GM21723 (cell line): ENCODE results near the gene GLI1.
A peak's percentile ranks its signal among the peaks of the same experiment; 100 is the strongest.

Experiments used
- ATAC-seq: cut with Tn5 transposase; IDR thresholded peaks from one replicate; pipeline ENCODE4 v1.9.1; 2021; ENCODE audit warnings: mild to moderate bottlenecking, moderate library complexity; ENCODE audit not compliant: unreplicated experiment

Gene GLI1

GRCh38 chr12:57460841-57461275 lies 1.3 kb downstream of the GLI1 start:
- no peak for ATAC-seq

- ATAC-seq = no peak
These were observed 1.8 kb downstream of the GLI1 start for GRCh38 chr12:57461276-57461916.

DNA sequence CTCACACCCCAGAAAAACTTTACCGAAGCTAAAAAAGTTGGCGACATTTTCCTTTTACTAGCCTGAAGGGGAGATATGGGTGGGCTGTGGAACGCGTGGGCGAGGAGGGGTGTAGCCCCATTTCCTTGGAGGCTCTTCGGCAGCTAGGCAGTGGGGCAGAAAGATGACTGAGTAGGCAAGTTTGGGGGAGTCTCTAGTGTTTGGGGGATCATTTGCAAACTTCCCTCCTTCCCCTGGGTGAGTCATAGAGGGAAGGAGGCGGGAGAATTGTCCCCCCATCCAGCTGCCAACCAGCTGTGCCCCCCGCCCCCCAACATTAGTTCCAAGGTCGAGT lies 2.3 kb downstream of the GLI1 start:
- no peak for ATAC-seq

DNA sequence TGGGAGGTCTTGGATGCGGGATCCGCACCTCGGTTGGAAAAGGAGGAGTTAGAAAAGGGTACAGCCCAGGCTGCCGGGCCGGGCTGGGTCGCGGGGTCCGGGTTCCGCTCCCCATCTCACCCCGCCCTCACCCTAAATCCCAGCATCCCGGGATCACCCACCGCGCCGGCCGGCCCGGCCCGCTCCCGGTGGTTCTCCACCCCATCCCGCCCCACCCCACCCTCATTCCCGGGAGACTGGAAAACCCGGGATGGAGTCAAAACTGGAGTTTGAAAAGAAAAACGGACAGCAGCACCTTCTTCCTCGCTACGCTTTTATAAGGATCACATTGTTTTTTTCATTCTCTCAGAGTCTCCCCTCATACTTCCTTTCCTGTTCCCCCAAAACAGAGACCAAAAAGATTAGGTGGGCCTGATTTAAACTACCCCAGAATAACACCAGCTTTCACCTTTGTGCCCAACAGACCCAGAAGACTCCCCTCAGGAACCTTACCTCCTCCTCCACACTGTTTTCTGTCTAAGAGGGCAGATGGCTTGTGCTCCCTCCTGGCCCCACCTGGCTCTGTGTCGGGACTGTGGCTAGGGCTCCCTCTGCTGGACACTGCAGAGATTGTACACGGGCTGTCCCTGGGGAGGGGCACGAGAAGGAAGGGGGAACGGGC lies 2.8 kb downstream of the GLI1 start:
- ATAC-seq = peak; percentile 71

DNA sequence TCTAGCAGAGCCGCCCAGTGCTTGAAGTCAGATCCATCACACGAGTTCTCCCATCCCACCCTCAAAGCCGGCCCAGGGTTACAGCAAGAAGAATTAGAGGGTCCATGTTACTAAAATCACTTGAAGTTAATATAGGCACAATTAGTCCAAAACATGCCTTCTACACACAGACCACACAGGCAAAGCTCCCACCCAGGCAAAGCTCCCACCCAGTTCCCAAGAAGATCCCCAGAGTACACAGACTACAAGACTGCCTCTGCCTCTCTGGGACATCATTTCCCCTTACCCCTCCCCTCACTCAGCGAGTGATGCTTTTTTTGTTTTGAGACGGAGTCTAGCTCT lies 3.3 kb downstream of the GLI1 start:
- ATAC-seq = no peak

- ATAC-seq = no peak
These were observed 5.0 kb downstream of the GLI1 start for GRCh38 chr12:57464569-57464968.

DNA sequence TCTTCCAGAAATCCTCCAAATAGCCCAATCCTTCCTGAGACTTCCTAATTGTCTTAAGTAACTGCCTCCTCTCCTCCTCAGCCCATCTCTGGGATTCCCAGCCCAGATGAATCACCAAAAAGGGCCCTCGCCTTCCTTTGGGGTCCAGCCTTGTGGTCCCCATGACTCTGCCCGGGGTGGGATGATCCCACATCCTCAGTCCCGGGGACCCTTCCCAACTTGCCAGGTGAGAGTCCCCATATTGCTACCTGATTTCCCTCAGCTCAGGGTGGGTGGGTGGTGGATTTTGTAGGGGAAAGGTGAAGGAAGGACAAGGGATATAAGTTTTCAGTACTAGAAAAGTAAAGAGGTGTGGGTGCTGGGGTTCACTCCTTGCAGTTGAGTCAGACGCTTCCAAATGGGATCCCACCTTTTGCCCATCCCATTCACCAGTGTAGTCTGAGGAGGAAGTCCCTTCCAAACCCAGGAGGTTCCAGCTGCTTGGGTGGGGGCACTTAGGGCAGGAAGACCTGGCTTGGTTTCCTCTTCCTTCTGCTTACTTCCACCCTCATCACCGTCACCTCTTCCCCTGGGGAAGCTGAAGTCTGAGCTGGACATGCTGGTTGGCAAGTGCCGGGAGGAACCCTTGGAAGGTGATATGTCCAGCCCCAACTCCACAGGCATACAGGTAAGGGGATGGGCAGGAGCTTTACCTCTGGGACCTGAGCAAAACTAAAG lies 5.6 kb downstream of the GLI1 start:
- no peak for ATAC-seq

GRCh38 chr12:57465747-57466505 lies 6.3 kb downstream of the GLI1 start:
- ATAC-seq = no peak

- no peak for ATAC-seq
These were observed 7.8 kb downstream of the GLI1 start for GRCh38 chr12:57467212-57467874.

DNA sequence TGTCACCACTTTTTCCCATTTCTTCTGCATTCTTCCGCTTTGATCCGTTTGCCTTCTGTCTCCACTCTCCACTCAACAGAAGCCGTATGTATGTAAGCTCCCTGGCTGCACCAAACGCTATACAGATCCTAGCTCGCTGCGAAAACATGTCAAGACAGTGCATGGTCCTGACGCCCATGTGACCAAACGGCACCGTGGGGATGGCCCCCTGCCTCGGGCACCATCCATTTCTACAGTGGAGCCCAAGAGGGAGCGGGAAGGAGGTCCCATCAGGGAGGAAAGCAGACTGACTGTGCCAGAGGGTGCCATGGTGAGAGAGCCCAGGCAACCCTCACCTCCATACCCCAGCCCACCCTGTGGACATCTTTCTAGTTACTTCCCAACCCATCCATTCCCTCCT lies 8.3 kb downstream of the GLI1 start:
- no peak for ATAC-seq

- ATAC-seq = no peak
These were observed 9.9 kb downstream of the GLI1 start for GRCh38 chr12:57469296-57470164.

GRCh38 chr12:57470286-57470969 lies 10.8 kb downstream of the GLI1 start:
- ATAC-seq = no peak

GRCh38 chr12:57470970-57471656 lies 11.5 kb downstream of the GLI1 start:
- no peak for ATAC-seq

GRCh38 chr12:57471661-57472060 lies 12.1 kb downstream of the GLI1 start:
- ATAC-seq = no peak

DNA sequence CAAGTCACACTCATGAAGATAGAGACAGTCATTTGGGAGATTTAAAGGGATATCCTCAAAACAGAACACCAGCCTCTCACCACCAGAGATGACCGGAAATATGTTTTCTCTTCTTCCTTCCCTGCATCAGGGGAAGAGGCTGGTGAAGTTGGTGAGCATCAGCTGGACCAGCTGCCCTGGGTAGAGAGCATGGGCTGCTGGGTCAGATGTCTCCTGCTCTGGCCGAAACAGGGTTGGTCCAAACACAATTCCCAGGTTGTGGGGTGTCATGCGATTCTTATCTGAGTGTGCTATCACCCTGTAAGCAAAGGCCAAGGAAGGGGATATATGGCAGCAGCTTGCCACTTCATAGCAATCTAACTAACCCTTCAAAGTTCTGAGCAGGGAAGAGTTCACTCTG lies 12.8 kb downstream of the GLI1 start:
- no peak for ATAC-seq

DNA sequence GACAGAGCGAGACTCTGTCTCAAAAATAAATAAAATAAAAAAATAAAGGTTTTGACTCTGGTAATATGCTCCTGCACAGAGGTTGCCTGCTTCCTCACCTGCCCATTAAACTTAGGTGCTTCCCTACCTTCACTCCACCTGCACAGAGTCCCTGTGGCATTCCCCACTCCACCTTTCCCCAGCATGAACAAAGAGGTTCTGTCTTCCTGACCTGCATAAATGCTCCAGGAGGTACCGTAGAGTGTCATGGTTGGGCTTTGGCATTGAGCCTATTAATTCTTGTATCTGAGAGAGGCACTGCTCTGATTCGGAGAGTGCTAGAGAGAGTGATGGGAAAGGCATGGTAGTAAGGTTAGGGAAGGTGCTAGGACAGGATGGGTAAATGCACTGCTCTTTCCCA lies 13.8 kb downstream of the GLI1 start:
- ATAC-seq = no peak

DNA sequence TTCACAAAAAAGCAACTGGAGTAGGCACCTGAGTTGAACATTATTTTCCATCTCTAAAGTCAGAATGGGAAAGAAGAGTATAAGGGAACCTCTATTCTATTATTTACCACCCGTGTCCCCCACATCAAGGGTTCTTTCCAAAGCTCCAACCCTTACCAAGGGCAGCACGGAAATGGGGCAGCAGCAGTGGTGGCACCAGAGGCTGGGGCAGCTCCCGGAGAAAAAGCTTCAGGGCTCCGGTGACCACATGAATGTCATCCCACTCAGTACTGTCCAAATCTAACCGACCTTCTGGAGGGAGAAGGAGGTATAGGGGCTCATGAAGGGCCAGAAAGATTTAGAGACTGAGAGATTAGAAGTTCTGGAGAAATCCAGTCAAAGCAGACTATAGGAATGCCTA lies 14.3 kb downstream of the GLI1 start:
- ATAC-seq = no peak

DNA sequence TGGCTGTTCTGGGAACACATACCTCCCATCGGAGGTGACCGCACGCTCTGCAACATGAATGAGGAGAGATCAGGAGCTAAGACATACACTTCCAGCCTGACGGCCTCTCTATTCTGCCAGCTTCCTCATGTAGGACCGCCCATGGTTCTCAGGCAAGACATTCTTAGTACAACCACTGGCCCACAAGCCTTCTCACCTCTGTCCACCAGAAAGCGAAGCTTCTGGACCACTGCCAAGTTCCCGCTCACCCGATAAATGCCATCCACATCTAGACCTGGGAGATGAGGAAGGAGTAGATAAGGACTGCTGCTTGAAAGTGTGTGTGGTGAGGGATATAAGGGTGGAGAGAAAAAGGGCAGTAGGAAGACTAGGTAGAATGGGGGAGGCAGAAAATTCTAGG lies 14.8 kb downstream of the GLI1 start:
- ATAC-seq = no peak

DNA sequence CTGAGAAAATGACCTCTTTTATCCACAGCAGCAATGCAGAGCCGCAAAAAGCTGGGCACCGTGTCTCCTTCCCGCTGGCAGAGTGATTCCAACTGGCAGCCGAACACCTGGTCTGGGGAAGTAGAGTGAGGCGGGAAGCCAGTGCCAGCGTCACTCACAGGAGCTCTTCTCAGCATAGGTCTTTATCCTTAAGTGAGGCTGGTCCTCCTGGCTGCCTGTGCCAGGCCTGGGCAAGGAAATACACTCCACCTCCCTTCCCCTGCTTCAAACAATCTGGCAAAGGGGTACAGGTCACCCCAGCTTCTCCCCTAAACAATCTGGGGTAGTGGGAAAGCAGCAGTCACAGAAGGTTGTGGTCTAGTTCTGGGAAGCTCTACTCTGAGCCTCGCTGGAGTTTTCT lies 15.3 kb downstream of the GLI1 start:
- ATAC-seq = no peak
